Gastrocnemius medialis (tissue), 4 donors: ENCODE data around the gene HOATZ.

Source experiments
- CTCF ChIP-seq, 5 experiments: fragments of 450-650 bp in 3 of 5; fragments of 200-600 bp in 2 of 5; sonication (generic) in 2 of 5; IDR thresholded peaks in 4 of 5; conservative IDR thresholded peaks in 1 of 5; 1 replicate in 4 of 5; 2 replicates in 1 of 5; pipeline ENCODE4 v1.5.1; 2016 to 2019; ENCODE audit warnings: antibody characterized with exemption in 5 of 5, mild to moderate bottlenecking in 3 of 5, moderate library complexity in 3 of 5
- POLR2A ChIP-seq, 2 donors: fragments of 450-650 bp; IDR thresholded peaks; one replicate each; pipeline ENCODE4 v1.6.1; 2017; ENCODE audit warnings: antibody characterized with exemption in 2 of 2, mild to moderate bottlenecking in 2 of 2, moderate library complexity in 2 of 2

GRCh38 chr11:111585371-111585770 lies 70.8 kb downstream of the HOATZ start:
- TF ChIP-seq CTCF (IDR thresholded peaks at IDR 0.05 in 4 of 5, conservative IDR thresholded peaks at IDR 0.05 in 1 of 5): no peak
- TF ChIP-seq POLR2A (IDR thresholded peaks at IDR 0.05): no peak
